ENCODE data around the gene PAIP2.
"Not testable (repeated sequence)": the region's sequence is repeated elsewhere in the genome, so short reads cannot be mapped to it uniquely, and the experiment has no call there.

Gene PAIP2

DNA sequence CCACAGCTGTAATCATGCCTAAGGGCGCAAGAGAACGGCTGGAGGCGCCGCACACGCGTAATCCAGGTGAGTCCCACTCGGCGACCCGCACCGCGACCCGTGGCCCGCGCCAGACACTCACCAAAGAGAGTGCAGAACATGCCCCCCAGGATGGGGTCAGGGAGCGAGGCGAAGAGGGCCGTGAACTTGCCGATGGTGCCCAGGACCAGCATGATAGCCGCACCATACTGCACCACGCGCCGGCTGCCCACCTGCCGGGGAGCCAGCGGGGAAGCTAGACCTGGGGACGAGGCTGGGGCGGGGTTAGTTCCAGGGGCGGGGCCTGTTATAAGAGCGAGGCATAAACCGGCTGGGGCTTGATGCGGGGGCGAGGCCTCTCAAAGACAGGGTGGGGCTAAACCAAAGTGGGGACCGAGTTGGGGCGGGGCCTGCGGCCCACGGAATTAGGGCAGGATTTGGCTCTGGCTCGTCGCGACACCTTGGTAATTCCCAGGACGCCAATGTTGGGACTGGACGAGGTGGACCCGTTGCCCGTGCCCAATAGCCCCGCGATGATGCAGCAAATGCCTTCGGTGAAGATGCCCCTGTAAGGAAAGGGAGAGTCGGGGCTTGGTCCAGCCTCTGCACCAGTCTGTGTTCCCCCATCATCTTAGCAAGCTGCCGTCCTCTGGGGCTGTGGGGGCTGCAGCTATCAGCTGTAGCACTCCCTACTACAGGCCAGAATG, 36.6 kb downstream of the PAIP2 start:
- DNase-seq (ENCODE audit: low read depth in 3 of 3) = no peak

DNA sequence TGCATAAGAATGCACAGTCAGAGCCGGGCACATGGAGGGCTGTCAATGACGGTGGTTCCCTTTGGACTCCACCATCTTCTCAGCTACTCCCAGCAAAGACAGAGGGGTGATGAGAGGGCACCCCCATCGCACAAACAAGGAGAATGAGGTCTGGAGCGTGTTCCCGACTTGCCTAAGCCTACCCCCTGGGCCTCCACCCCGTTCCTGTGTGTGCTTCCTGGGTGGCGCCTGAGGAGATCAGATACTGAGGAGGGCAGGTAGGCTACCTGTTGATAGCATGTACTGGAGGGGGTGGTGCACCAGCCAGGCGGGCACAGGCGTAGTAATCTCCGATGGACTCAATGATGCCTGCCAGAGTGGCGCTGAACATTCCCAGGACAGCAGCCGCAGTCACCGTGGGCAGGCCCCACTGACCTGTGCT, 37.3 kb downstream of the PAIP2 start:
- no peak for DNase-seq (ENCODE audit: low read depth in 3 of 3)

- DNase-seq (ENCODE audit: low read depth in 3 of 3) = no peak
Measured at GRCh38 chr5:139379626-139380449, 38.2 kb downstream of the PAIP2 start.

DNA sequence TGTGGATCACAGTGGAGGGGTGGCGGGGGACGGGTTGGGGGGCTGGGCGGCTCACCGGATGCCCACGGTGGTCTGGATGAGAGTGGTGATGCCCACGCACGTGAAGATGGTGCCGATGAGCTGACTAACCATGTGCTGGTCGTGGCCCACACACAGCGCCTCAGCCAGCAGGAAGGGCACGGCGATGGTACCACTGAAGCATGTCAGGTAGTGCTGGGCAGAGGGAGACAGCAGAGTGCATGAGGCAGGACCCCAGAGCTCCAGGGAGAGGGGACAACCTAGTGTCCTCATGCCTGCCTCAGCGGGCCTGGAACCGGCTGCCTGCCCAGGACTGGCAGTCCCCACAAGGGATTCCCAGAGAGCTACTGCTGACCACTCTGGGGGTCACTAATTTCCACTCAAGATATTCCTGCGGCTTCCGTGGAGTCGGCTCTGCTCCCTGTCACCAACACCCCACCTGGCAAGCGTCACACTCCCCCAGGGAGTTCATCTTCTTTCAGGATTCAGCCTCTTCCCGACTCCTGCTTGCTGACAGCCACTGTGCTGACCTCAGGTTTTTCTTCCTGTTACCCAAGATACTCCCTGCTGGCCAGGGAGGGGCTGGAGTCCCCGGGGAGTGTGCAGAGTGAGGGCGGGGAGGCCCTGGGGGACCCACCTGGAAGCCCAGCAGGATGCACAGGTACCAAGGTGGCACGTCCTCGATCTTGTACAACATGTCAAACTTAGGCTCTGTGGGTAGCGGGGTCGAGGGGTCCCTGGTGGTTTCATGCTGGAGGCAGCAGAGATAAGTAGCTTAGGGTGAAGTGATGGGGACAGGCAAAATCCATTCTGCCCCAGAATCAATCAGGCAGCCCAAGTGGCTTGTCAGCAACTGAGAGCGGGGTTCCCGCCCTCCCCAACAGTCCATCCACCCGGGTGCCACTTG, 40.4 kb downstream of the PAIP2 start:
- no peak for DNase-seq (ENCODE audit: low read depth in 3 of 3)

DNA sequence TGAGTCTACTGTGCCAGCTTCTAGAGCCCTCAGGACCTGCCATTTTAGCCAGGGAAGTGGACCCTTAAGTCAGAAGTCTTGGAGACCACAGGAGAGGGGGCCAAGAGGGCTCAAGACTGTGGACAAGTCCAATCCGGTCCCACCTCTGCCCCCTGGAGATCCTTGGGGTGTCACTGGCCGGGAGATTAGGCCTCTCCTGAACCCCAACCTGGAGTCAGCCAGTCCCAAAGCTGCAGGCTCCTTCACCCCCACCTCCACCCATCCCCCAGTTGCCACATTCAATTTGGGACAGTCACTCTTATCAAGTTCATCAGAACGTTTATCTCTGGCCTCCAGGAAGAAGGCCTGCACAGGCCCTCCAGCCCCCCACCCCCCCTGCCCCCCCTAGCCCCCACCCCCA, 41.2 kb downstream of the PAIP2 start:
- no peak for DNase-seq (ENCODE audit: low read depth in 3 of 3)

DNA sequence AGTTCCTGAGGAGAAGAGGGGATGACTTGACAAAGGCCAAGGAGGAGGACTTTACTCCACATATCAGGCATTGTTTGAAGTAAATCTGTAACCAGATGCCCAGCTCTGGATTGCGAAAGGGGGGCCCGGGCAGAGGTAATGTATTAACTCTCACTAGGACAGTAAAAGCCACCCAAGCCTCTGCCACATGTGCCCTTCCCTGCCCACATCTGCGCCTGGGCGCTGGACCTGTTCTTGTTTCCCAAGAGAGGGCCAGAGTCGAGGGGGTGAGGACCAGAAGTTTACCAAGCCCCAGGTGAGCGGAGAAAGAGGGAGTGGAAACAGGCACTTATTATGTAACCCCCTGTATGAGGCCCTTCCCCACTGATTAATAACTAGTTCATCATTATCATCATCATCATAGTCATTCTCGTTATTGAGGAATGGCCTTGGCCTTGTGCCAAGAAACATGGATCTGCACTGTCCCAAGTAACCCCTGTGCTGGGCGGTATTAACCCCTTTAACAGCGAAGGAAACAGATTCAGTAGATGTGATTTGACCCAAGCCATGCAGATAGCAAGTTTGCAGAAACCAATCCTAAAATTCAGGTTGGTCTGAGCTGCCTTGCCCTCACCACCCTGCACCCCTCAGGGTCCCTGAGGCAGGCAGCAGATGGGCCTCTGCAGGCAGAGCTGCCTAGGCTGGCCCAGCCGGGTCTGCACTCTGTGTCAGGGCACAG, 41.8 kb downstream of the PAIP2 start, which contains the start of gene SLC23A1:
Gene SLC23A1, minus strand, starts transcription at position 23 of the 718 bp plus-strand sequence. CDS start 44 bp downstream, outside the sequence.
- no peak for DNase-seq (ENCODE audit: low read depth in 3 of 3)

- DNase-seq (ENCODE audit: low read depth in 3 of 3) = no peak
Measured at GRCh38 chr5:139383993-139384590, 42.4 kb downstream of the PAIP2 start.

- no peak for DNase-seq (ENCODE audit: low read depth in 3 of 3)
Measured at GRCh38 chr5:139384591-139385051, 43.0 kb downstream of the PAIP2 start.

- no peak for DNase-seq (ENCODE audit: low read depth in 3 of 3)
Measured at GRCh38 chr5:139385061-139386049, 43.7 kb downstream of the PAIP2 start.

GRCh38 chr5:139386050-139386438, 44.4 kb downstream of the PAIP2 start:
- no peak for DNase-seq (ENCODE audit: low read depth in 3 of 3)

DNA sequence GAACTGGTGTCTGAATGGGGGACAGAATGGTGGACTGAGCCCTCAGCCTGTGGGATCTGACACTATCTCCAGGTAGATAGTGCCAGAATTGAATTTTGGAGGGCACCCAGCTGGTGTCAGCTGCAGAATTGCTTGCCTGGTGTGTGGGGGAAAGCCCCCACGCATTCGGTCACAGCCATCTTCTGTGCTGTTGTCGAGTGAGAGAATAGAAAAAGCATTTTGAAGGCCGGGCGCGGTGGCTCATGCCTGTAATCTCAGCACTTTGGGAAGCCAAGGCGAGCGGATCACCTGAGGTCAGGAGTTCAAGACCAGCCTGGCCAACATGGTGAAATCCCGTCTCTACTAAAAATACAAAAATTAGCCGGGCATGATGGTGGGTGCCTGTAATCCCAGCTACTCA, 45.3 kb downstream of the PAIP2 start:
- DNase-seq (ENCODE audit: low read depth in 3 of 3) = not testable (repeated sequence)

DNA sequence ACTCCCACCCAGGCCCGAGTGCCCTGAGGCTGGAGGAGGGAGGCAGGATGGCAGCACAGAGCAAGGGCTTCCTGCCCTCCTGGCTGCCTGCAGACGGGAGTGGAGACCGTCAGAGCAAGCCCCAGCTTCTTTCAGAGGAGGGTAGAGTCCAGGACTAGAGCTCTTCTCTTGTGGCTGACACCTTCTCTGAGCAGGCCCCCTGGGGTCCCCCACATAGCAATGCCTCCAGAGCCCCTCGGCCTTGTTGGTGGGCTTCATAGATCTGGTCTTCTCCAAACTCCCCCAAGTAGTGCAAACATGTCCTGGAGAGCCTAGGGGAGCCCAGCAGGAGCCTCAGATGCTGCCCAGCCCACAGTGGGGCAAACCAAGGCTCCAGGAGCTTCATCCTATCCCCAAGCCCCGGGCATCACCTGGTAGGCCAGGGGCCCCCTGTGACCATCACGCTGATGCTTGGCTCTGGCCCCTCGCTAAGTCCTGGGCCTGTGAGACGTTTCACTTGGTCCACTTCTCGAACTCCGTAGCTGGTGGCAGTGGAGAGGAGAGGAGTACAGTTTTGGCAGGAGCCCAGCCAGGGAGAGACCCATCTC, 46.0 kb downstream of the PAIP2 start:
- no peak for DNase-seq (ENCODE audit: low read depth in 3 of 3)

DNA sequence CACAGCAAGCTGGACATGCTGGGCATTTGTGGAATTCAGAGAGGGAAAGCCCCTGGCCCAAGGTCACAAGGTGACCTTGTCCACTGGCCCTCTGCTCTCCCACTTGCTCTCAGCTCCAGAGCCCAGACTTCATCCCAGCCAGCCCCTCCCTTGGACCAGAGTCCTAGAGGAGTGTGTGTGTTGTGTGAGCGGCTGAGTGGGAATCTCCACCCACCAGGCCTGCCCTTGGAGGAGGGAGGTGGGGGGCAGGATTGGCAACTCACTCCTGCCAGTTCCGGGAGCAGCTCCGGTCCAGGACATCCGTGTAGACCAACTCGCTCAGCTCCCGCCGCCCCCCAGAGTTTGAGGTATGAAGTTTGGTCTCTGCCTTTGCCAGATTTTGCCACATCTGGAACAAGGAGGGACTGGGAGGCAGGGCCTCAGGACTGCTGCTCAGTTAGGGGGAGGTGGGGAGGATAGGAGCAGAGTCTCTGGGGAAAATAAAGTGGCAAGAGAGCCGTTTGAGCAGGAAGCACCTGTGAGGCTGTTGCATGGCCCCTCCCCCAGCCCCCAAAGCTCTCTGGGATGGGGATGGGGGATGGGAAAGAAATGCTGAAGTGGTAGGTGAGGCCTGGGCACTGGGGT, 46.7 kb downstream of the PAIP2 start:
- no peak for DNase-seq (ENCODE audit: low read depth in 3 of 3)

DNA sequence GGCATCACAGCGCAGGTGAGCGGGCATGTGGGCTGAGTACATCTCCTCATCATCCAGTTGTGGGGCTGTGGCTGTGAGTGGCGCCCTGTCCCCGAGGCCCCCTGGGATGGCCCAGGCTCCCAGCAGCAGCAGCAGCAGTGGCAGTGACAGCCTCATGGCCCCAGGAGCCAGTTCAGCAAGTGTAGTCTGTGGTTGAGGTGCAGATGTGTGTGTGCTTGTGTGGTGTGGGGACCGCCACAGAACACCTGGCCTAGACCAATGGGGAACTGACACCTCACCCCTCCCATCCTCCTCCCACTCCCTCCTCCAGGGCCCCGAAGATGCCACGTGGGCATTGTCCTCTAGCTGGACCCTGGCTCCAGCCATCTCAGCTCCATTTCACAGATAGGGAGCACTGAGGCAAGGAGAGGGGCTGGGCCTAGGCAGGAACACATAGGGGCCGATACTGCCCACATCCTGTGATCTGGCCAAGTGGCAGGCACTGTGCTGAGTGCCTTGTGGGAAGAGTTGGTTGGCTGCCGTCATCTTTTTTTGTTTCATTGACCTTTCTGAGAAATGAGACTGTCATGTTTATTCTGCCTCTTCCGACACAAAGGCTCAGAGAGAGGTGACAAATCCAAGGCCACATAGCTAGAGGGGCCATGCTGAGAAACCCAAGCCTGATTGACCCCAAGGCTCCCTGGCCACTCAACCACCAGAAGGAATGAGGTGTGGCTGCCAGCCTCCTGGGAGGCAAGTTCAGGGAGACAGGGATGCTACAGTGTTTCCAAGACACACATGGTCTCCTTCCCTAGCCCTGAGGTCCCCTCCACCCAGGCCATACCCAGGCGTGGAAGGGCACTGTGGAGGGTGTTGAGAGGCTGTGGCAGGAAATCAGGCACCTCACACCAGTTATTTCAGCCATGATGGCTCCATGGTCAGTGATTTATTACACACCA, 48.3 kb downstream of the PAIP2 start, which contains the start of gene MZB1:
Gene MZB1, minus strand, starts transcription at position 213 of the 938 bp plus-strand sequence. Its CDS starts 57 bp downstream, at position 156.
- peak in 1 of 3 experiments; percentile 51 for DNase-seq (ENCODE audit: low read depth in 3 of 3)

GRCh38 chr5:139390639-139391569, 49.2 kb downstream of the PAIP2 start:
- no peak for DNase-seq (ENCODE audit: low read depth in 3 of 3)
